AG09319 (cell line): ENCODE data around the gene FLAD1.

Experiments used
- DNase-seq: peaks from one replicate; pipeline ENCODE4 v3.0.0-alpha.2; 2010; ENCODE audit warnings: low read depth; ENCODE audit errors: extremely low read depth
- CTCF ChIP-seq: IDR thresholded peaks from 2 replicates; pipeline ENCODE4 v1.5.1; 2011; ENCODE audit warnings: low read depth, mild to moderate bottlenecking, inconsistent platforms, low read length, moderate library complexity

The FLAD1 gene

GRCh38 chr1:154963643-154964042 lies 19.5 kb upstream of the FLAD1 start:
- TF ChIP-seq CTCF: no peak
- no peak for DNase-seq

GRCh38 chr1:154964359-154964758 lies 18.8 kb upstream of the FLAD1 start:
- DNase-seq: no peak
- TF ChIP-seq CTCF: no peak

GRCh38 chr1:154966111-154966510 lies 17.0 kb upstream of the FLAD1 start:
- no peak for DNase-seq
- no peak for TF ChIP-seq CTCF

- no peak for TF ChIP-seq CTCF
- DNase-seq: no peak
Observed at GRCh38 chr1:154967331-154967950, 15.7 kb upstream of the FLAD1 start.

- no peak for TF ChIP-seq CTCF
- DNase-seq: no peak
Observed at GRCh38 chr1:154968731-154969130, 14.4 kb upstream of the FLAD1 start.

GRCh38 chr1:154969246-154969645 lies 13.9 kb upstream of the FLAD1 start:
- no peak for DNase-seq
- no peak for TF ChIP-seq CTCF

- DNase-seq: no peak
- no peak for TF ChIP-seq CTCF
Observed at GRCh38 chr1:154969860-154970452, 13.2 kb upstream of the FLAD1 start.
